RWPE2 (cell line): ENCODE data around the gene MGMT.
A peak's percentile ranks its signal among the peaks of the same experiment; 100 is the strongest.

Experiments
- ATAC-seq: fragments of 200-7000 bp; cut with Tn5 transposase; 3 replicates; pipeline ENCODE4 v1.9.1; 2021; ENCODE audit warnings: low read depth
- DNase-seq: peaks from one replicate; pipeline ENCODE4 v3.0.0-alpha.2; 2020; ENCODE audit warnings: low spot score
- H3K27ac ChIP-seq: fragments of 450-650 bp; 2 replicates; pipeline ENCODE4 v1.5.1; 2017; ENCODE audit warnings: mild to moderate bottlenecking; ENCODE audit not compliant: poor library complexity, severe bottlenecking
- H3K27me3 ChIP-seq: fragments of 250-450 bp; sonication (Bioruptor Pico); 2 replicates; pipeline ENCODE4 v1.5.1; 2021; ENCODE audit warnings: mild to moderate bottlenecking, moderate library complexity; ENCODE audit not compliant: insufficient read depth, poor library complexity, severe bottlenecking
- H3K36me3 ChIP-seq: fragments of 250-450 bp; sonication (Bioruptor Pico); 2 replicates; pipeline ENCODE4 v1.5.1; 2020; ENCODE audit warnings: low read depth, mild to moderate bottlenecking, moderate library complexity
- H3K4me1 ChIP-seq: fragments of 250-450 bp; sonication (Bioruptor Pico); 2 replicates; pipeline ENCODE4 v1.5.1; 2021; ENCODE audit warnings: mild to moderate bottlenecking, moderate library complexity; ENCODE audit not compliant: insufficient read depth, poor library complexity, severe bottlenecking
- H3K4me3 ChIP-seq: fragments of 250-450 bp; sonication (Bioruptor Pico); 2 replicates; pipeline ENCODE4 v1.5.1; 2021; ENCODE audit warnings: mild to moderate bottlenecking, moderate library complexity; ENCODE audit not compliant: severe bottlenecking
- H3K9me3 ChIP-seq: fragments of 250-450 bp; sonication (Bioruptor Pico); 2 replicates; pipeline ENCODE4 v1.5.1; 2021; ENCODE audit warnings: mild to moderate bottlenecking, moderate library complexity; ENCODE audit not compliant: severe bottlenecking
- TF ChIP-seq, protein P1 (sequence below): fragments of 450-650 bp; IDR thresholded peaks from one replicate; pipeline ENCODE4 v1.5.1; 2017; ENCODE audit warnings: mild to moderate bottlenecking, moderate library complexity; ENCODE audit not compliant: poor library complexity, severe bottlenecking

MGMT gene

DNA sequence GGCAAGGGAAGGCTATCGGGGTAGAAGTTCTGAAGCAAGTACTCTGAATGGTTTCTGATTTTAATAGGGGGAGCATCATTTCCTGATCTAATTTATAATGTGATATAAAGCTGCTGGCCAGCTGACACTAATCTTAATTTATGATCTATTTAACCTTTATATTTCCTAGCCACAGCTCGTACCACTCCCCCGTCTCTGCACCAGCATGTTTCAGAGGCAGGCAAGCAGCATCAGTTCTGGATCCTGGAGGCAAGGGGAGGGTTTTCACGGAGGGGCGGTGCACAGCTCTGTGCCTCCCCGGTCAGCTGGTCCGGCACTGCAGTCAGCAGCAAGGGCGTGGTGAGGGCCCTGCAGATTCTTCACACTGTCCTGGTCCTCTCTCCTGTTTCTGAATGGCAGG lies 30.0 kb downstream of the MGMT start:
- H3K4me3 ChIP-seq = no peak overlapping the region
- H3K36me3 ChIP-seq = no peaks in the 10 kb centered on the region
- ATAC-seq = no peak
- H3K9me3 ChIP-seq = peaks cover 1% of the 10 kb centered on the region
- TF ChIP-seq, protein P1, sequence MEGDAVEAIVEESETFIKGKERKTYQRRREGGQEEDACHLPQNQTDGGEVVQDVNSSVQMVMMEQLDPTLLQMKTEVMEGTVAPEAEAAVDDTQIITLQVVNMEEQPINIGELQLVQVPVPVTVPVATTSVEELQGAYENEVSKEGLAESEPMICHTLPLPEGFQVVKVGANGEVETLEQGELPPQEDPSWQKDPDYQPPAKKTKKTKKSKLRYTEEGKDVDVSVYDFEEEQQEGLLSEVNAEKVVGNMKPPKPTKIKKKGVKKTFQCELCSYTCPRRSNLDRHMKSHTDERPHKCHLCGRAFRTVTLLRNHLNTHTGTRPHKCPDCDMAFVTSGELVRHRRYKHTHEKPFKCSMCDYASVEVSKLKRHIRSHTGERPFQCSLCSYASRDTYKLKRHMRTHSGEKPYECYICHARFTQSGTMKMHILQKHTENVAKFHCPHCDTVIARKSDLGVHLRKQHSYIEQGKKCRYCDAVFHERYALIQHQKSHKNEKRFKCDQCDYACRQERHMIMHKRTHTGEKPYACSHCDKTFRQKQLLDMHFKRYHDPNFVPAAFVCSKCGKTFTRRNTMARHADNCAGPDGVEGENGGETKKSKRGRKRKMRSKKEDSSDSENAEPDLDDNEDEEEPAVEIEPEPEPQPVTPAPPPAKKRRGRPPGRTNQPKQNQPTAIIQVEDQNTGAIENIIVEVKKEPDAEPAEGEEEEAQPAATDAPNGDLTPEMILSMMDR = no peak
- no peaks in the 10 kb centered on the region for H3K27me3 ChIP-seq
- DNase-seq = no peak
- H3K4me1 ChIP-seq = no peaks in the 10 kb centered on the region
- H3K27ac ChIP-seq = no peak overlapping the region

DNA sequence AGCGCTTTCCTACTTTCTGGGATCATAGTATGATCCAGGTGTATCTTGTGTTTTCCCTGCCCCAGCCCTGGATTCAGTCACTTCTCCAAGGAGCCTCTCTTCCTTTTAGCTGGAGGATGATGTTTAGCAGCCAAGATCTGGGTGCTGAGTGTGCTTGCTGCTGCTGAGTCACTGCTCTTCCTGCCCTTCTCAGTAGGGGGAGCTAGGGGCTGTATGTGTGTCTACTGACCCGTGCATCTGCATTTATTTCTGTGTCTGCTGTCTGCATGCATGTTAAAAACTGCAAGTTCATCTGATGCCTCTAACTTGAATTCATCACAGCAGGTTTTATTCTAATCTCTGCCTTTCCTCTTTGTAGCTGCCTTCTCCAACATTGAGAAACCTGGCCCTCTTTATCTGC lies 31.6 kb downstream of the MGMT start:
- no peak overlapping the region for H3K4me3 ChIP-seq
- TF ChIP-seq, protein P1 = no peak
- ATAC-seq (no peak), DNase-seq (no peak)
- H3K9me3 ChIP-seq = no peaks in the 10 kb centered on the region
- no peaks in the 10 kb centered on the region for H3K36me3 ChIP-seq
- H3K27ac ChIP-seq = no peak overlapping the region
- H3K27me3 ChIP-seq = no peaks in the 10 kb centered on the region
- H3K4me1 ChIP-seq = no peaks in the 10 kb centered on the region

DNA sequence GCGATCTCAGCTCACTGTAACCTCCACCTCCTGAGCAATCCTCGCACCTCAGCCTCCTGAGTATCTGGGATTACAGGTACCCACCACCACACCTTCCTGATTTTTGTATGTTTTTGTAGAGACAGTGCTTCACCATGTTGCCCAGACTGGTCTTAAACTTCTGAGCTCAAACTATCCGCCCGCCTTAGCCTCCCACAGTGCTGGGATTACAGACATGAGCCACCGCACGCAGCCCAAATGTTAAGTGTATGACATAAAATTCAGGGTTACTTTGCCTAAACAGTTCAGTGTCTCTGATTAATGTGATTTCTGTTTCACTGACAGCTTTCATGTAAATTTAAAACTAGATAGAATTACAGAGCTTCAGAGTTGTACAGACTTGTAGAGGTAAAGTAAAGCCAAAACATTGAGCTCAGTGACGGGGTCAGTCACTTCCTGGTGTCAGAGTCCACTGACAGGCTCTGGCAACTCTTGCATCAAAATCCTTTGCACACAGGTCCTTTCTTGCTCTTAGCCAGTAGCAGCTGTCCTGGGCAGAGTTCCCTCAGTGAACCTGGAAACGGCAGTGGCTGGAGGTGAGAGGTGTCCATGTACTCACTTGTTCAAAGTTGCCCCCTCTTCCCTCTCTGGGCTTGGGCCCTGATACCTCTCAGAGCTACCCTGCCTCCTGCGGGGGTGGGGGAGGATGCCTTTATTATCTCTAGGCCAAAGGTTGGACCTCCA lies 33.7 kb downstream of the MGMT start:
- TF ChIP-seq, protein P1 = no peak
- Histone ChIP-seq H3K4me1 (peaks cover 7% of the 10 kb centered on the region), H3K4me3 (no peak overlapping the region), H3K9me3 (no peaks in the 10 kb centered on the region), H3K27me3 (no peaks in the 10 kb centered on the region), H3K36me3 (no peaks in the 10 kb centered on the region), H3K27ac (no peak overlapping the region)
- DNase-seq = no peak
- ATAC-seq = 0 out of 3 replicates have a peak, but pooled peaks have one; percentile 31

DNA sequence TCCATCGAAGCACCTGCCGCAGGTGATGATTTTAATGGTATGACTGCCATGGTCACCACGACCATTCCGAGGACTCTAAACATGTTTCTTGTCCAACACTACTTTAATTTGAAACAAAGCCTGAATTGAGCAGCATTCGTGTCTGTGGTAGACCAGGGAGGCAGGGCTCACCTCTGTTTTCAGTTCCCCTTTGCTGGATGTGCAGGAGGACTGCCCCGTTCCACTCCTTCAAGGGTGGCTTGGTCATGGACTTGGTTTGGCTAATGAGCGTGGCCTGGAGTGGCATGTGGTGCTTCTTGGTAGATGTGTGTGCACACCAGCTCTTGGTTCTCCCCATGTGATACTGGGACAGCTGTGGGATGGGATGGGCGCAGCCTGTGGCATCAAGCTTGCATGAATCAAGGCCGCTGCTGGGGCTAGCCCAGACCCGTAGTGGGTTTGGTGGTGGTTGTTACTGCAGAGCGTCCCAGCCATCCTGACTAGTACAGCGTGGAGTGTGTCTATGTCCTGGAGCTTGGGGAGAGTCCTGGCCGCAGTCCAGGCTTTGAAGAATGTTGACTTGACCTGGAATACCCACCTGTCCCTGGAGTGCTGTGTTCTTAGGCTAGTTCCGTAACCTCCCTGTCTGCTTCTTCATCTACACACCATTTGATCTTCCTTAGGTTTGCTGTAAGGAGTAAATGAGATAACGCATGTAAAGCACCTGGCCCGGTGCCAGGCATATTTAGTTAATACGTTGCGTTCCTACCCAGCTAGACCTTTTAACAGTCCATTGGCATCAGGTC lies 34.8 kb downstream of the MGMT start:
- Histone ChIP-seq H3K4me3 (no peak overlapping the region), H3K36me3 (no peaks in the 10 kb centered on the region), H3K27me3 (no peaks in the 10 kb centered on the region), H3K27ac (no peak overlapping the region), H3K9me3 (no peaks in the 10 kb centered on the region), H3K4me1 (peaks cover 7% of the 10 kb centered on the region)
- TF ChIP-seq, protein P1 = no peak
- no peak for DNase-seq
- no peak for ATAC-seq

DNA sequence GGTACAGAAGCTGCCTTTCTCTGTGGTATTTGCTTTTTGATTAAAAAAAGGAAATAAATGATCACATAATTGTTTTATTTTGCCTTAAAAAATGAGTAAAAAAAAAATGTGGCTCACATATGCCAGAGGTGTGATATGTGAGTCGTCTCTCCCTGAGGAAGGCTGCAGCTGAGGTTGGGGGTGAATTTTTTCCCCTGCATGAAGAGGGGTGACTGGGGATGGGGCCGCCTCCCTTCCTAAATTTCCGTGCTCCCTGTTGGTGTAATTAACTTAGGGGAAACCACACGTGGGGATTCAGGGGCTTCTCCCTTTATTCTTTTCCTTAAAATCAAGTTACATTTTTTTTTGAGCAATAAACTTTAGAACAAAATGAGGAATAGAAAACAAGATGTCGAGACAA lies 35.4 kb downstream of the MGMT start:
- H3K36me3 ChIP-seq = no peaks in the 10 kb centered on the region
- no peaks in the 10 kb centered on the region for H3K27me3 ChIP-seq
- no peak overlapping the region for H3K27ac ChIP-seq
- TF ChIP-seq, protein P1 = no peak
- no peak for ATAC-seq
- H3K4me1 ChIP-seq = peaks cover 7% of the 10 kb centered on the region
- H3K4me3 ChIP-seq = no peak overlapping the region
- DNase-seq = no peak
- no peaks in the 10 kb centered on the region for H3K9me3 ChIP-seq
